Measurements from ENCODE around the gene PPP1R14D.

- TF ChIP-seq EZH2phosphoT487 (IDR thresholded peaks at IDR 0.05; ENCODE audit: borderline replicate concordance, low read depth, low read length), result no peak
- TF ChIP-seq CTCF (conservative IDR thresholded peaks at IDR 0.05; ENCODE audit: low read length), result no peak
These were observed 44.5 kb upstream of the PPP1R14D start for GRCh38 chr15:40872791-40873693.

Measured in OCI-LY7 (cell line).